ENCODE results near the gene CDHR2. TPM values are rescaled to one million over a fixed set of nuclear protein-coding genes. Genes with fewer than 3 reads are reported as not detected.

CDHR2 gene
- total RNA-seq, 1 donor: not detected

DNA sequence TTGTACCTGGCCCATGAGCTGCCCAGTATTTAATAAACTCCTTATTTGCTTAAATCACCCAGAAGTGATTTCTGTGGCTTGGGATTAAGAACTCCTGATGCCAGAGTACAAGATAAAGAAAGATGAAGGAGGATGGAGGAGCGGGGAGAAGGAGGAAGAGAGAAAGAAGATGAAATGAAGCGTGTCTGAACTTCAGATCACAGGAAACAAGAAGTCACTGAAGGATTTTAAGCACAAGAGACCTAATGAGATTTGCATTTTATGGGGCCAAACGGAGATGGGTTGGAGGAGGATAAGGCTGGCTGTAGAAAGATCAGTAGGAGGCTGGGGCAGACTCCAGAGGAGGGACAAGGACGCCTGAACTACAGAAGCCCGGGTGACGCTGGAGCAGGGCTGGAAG lies 84.5 kb downstream of the CDHR2 start:
- H3K4me3 ChIP-seq (ENCODE audit: low read depth, low read length): no peak overlapping the region
- DNase-seq (ENCODE audit: low read depth): no peak
- TF ChIP-seq, protein P1, sequence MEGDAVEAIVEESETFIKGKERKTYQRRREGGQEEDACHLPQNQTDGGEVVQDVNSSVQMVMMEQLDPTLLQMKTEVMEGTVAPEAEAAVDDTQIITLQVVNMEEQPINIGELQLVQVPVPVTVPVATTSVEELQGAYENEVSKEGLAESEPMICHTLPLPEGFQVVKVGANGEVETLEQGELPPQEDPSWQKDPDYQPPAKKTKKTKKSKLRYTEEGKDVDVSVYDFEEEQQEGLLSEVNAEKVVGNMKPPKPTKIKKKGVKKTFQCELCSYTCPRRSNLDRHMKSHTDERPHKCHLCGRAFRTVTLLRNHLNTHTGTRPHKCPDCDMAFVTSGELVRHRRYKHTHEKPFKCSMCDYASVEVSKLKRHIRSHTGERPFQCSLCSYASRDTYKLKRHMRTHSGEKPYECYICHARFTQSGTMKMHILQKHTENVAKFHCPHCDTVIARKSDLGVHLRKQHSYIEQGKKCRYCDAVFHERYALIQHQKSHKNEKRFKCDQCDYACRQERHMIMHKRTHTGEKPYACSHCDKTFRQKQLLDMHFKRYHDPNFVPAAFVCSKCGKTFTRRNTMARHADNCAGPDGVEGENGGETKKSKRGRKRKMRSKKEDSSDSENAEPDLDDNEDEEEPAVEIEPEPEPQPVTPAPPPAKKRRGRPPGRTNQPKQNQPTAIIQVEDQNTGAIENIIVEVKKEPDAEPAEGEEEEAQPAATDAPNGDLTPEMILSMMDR (IDR thresholded peaks at IDR 0.05; ENCODE audit: insufficient read depth, low read depth, low read length): no peak

DNA sequence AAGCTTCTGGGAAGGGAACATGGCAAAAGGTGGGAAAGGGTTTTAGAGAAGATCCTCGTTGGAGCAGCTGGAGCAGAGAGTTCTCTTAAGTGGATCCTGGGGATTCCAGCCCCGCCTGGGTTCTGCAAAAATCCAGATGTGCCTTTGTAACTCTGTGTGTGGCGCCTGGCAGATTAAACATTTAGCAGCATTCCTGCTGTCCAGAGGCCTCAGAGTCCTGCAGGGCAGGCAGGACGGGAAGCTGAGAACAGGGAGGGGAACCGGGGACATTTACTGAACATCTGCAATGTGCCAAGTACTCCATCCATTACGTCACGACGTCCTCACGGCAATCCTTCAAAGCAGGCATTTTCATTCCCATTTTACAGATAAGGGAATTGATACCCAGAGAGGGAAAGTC lies 87.3 kb downstream of the CDHR2 start:
- H3K4me3 ChIP-seq (ENCODE audit: low read depth, low read length): no peak overlapping the region
- peak; percentile 36 for DNase-seq (ENCODE audit: low read depth)
- TF ChIP-seq, protein P1 (IDR thresholded peaks at IDR 0.05; ENCODE audit: insufficient read depth, low read depth, low read length): no peak

DNA sequence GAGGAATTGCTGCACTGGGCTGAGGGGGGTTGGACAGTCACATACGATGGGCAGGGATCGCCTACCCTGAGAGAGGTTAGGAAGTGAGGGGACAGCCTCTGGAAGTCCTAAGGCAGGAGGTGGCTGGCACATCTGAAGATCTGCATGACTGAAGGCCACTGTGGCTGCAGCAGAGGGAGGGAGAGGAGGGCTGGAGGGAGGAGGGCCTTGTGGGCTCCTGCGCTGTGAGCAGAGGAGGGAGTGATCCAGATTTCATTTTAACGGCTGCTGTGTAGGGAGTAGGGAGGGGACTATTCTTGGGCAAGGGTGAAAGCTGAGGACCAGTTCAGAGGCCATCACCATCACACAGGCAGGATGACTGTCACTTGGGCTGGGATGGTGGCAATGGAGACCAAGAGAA lies 88.4 kb downstream of the CDHR2 start:
- no peak overlapping the region for H3K4me3 ChIP-seq (ENCODE audit: low read depth, low read length)
- DNase-seq (ENCODE audit: low read depth): no peak

DNA sequence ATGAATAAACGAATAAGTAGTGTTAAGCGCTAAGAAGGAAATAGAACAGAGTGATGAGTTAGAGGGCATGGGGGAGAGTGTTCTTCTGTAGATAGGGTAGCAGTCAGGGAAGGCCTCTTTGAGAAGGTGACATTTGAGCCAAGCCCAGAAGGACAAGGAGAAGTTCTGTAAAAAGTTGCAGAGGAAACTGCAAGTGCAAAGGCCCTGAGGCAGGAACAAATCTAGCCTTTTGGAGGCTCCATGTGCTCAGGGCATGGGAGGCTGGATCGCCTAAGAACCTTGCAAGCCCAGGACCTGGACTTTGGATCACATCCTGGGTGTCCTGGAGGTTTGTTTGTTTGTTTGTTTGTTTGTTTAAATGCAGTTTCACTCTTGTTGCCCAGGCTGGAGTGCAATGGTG lies 89.3 kb downstream of the CDHR2 start:
- no peak overlapping the region for H3K4me3 ChIP-seq (ENCODE audit: low read depth, low read length)
- DNase-seq (ENCODE audit: low read depth): no peak
- TF ChIP-seq, protein P1 (IDR thresholded peaks at IDR 0.05; ENCODE audit: insufficient read depth, low read depth, low read length): no peak

More for the DNA sequence above, 88.4 kb downstream of the CDHR2 start:
- TF ChIP-seq, protein P1 (IDR thresholded peaks at IDR 0.05; ENCODE audit: insufficient read depth, low read depth, low read length): no peak

DNA sequence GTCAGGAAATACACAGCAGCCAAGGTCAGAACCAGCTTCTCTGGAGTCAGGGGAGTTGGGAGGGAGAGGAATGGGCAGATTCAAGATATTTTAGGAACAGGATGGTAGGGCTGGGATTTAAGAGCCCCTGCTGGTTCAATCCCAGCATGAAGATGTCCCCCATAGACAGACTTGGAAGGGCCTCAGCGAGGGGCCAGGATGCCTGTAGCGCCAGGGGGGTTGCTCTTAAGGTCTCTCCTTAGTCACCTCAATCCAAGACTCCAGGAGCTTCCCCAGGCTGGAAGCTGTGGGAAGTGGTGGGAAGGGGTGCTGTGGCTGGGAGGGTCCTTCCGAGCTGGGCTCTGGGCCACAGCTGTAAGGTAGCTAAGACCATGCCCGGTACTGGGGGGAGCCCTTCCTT lies 90.1 kb downstream of the CDHR2 start:
- no peak overlapping the region for H3K4me3 ChIP-seq (ENCODE audit: low read depth, low read length)
- DNase-seq (ENCODE audit: low read depth): no peak
- TF ChIP-seq, protein P1 (IDR thresholded peaks at IDR 0.05; ENCODE audit: insufficient read depth, low read depth, low read length): no peak

DNA sequence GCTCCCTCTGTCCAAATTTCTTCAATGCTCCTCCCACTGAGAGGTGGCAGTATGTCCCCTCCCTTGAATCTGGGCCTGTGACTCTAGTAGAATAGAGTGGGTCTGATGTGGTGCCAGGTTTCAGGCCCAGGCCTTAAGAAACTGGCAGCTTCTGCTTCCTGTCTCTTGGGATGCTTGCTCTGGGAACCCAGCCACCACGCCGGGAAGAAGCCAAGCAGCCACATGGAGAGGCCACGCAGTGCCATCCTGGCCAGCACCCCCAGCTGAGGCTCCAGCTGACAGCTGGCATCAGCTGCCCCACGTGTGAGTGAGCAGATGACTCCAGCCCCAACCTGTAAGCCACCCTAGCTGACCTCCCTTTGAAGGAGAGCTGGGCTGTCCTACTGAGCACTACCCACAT lies 90.8 kb downstream of the CDHR2 start:
- TF ChIP-seq, protein P1 (IDR thresholded peaks at IDR 0.05; ENCODE audit: insufficient read depth, low read depth, low read length): no peak
- DNase-seq (ENCODE audit: low read depth): no peak
- H3K4me3 ChIP-seq (ENCODE audit: low read depth, low read length): no peak overlapping the region

DNA sequence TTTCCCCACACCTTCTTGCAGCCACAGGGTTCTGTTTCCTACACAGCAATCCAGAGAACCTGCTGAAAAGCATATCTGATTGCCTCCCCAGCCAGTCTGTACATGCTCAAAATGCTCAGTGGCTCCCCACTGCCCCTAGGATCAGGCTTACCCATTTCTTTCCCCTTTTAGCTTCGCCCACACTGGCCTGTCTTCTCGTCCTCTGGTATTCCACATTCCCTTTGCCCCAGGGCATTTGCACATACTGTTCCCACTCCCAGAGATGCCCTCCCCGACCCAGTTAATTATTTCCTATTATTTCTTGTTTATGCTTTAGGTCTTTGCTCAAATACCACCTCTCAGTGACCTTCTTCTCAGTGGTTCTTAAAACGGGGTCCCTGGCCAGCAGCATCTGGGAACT lies 91.5 kb downstream of the CDHR2 start:
- DNase-seq (ENCODE audit: low read depth): no peak
- no peak overlapping the region for H3K4me3 ChIP-seq (ENCODE audit: low read depth, low read length)
- TF ChIP-seq, protein P1 (IDR thresholded peaks at IDR 0.05; ENCODE audit: insufficient read depth, low read depth, low read length): no peak
